GM19328 (cell line): ENCODE data around the gene ANGPT4.
"Not testable (repeated sequence)": the region's sequence is repeated elsewhere in the genome, so short reads cannot be mapped to it uniquely, and the experiment has no call there.

Experiments
- ATAC-seq: cut with Tn5 transposase; IDR thresholded peaks from one replicate; pipeline ENCODE4 v1.9.1; 2021; ENCODE audit warnings: mild to moderate bottlenecking, moderate library complexity; ENCODE audit not compliant: unreplicated experiment

The ANGPT4 gene

DNA sequence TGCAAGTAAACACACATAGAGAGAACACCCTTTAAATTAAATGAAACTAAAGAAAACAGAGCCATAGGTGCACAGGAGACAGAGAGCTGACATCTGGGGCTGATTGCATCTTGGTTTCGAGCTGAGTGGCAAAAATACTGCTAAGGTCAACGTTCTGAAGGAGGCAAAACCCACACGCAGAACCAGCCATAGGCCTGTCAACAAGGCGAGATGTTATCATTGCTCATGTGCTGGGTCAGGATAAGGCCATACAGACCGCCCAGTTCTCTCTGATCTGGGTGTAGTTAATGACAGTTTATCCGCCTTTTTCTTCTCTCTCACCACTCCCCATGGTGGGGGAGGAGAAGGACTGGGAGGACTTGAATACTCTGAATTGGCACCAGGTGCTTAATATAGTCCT, 87.1 kb downstream of the ANGPT4 start:
- ATAC-seq = no peak

DNA sequence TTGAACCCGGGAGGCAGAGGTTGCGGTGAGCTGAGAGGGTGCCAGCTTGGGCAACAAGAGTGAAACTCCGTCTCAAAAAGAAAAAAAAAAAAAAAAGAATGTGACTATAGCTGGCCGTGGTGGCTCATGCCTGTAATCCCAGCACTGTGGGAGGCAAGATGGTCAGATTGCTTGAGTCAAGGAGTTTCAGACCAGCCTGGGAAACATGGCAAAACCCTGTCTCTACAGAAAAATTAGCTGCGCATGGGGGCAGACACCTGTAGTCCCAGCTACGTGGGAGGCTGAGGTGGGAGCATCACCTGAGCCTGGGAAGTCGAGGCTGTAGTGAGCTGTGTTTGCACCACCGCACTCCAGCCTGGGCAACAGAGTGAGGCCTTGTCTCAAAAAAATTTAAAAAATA, 88.2 kb downstream of the ANGPT4 start:
- ATAC-seq = not testable (repeated sequence)

DNA sequence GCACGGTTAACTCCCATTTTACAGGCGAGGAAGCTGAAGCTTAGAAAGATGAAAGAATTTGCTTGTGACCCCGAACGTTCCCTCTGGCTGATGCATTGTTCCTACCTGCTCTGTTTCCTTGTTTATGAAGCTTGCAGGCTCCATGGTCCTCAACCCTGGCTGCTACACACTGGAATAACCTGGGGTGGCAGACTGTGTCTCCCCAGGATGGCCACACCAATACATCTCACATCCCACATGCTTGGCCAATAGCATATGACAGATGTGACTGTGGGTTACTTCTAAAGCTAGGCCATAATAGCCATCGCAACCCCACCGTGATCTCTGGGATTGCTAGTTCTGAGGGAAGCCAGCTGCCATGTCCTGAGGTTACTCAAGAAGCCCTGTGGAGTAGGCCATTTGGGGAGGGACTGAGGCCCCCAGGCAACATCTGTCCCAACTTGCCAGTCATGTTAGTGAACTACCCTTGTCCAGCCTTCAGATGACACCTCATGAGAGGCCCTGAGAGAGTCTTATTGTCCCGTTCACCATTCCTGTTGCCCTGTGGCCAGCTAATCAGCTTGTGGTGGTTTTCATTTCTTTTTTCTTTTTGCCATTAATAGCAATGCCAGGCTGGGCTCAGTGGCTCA, 89.3 kb downstream of the ANGPT4 start:
- ATAC-seq = no peak

DNA sequence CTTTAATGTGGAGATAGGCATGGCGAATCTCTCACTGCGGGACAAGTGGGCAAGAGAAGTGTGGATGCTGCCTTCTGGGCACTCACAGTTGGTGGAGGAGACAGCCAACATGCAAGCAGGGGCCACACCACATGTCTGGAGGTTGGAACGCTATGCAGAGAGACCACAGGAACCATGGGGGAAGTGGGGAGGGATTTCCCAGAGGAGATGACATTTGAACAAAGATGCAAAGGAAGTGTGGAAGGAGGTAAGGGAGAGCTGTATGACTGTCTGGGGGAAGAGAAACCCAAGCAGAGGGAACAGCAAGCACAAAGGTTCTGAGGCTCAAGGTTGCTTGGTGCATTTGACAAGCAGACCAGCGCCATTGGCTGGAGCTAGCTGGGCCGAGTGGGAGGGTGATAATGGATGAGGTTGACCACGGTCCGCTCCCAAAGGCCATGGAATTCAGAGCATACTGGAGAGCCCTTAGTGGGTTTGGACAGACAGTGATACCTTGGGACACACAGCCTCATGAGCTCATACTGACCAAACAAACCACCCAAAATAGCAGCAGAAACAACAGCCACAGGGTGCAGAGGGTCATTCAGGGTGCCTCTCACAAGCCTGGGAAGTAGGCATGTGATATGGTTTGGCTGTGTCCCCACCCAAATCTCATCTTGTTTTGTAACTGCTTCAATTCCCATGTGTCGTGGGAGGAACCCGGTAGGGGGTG, 90.3 kb downstream of the ANGPT4 start:
- no peak for ATAC-seq

DNA sequence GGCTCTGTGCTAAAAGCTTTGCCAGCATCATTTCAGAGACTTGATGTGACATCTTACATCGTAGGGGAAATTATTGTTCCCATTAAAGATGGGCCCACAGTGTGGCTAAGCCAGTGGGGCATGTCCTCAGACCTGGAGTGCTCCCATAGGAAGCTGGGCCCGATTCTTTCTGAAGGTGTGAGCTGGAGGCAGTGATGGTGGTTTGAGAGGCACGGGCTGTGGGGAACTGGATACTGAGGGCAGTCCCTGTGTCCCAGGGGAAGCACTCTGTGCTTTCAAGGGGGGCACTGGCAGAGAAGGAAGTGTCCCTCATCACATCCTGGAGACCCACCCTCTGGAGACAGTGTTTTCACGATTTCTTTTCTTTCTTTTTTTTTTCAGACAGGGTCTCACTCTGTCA, 91.2 kb downstream of the ANGPT4 start:
- ATAC-seq = no peak

DNA sequence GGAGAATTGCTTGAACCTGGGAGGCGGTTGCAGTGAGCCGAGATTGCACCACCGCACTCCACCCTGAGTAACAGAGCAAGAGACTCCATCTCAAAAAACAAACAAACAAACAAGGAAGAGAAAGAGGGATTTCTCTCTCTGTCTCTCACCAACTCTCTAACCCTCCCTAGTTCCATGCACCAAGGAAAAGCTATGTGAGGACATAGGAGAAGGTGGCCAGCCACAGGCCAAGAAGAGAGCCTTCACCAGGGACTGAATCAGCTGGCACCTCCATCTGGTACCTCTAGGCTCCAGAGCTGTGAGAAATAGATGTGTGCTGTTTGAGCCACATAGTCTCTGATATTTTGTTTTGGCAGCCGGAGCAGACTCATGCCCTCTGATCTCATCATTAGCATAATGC, 91.6 kb downstream of the ANGPT4 start:
- ATAC-seq = no peak

DNA sequence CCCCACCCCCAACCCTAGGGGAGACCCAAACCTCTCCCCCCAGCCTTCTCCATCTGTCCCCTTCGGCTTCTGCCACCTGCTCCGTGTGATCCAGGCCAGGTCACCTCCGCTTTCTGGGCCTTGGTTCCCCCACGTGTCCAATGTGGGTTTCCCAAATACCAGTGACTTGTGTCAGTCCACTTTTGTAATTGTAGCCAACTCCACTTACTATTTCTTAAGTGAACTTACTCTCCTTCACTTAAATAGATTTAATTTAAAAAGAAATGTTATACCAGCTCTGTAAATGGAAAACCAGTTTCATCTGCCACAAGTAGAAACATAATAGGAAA, 92.6 kb downstream of the ANGPT4 start:
- ATAC-seq = no peak

DNA sequence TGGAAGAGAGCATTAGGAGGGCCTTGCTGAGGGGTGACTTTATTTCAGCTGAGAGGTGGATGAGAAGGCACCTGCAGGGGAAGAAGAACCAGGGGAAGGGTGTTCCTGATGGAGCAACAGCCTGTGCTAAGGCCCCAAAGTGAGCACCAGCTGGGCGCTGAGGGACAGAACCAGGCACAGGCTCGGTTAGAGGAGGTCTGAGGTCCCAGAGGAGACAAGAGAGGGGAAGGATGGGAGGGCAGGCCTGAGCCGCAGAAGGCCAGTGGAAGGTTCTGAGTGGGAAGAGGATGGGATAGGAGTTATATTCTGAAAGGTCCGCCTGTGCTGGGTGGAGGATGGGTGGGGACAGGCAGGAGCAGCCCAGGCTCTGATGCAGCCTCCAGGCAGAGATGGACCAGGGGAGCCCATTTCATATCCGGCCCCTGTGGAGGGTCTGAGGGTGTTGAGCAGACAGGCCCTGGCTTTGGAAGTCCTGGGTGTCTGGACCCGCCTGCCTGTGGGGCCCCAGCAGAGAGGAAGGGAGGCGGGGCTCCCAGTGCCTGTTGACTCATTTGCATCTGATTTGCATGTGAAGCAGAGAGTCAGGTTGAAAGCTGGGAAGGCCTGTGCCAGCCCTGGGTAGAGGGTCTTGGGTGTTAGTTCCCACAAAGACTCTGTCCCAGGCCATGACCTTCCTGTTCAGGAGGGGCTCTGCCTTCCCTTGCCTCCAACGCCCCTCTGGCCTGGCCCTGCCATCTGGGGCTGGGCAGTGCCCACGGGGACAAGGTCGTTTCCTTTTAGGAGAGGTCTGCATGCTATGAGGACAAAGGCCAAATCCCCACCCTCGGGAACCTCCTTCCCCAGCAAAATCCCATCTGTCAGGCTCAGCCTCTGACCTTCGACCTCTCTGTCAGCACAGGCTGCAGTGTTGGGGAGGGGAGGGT, 93.2 kb downstream of the ANGPT4 start:
- ATAC-seq = no peak

DNA sequence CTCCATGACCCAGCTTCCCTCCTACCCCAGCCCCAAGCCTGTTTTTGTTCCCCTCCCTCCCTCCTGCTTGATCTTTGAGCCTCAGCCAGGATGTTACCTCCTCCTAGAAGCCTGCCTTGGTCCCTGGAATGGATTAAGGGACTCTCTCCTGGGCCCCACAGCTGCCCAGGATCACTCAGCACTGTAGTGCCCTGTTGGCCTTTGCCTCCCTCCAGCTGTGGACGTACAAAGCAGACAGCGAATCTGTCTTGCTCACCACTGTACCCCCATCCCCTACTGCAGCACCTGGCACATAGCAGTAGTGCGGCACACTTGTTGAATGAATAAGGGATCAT, 94.4 kb downstream of the ANGPT4 start:
- no peak for ATAC-seq

DNA sequence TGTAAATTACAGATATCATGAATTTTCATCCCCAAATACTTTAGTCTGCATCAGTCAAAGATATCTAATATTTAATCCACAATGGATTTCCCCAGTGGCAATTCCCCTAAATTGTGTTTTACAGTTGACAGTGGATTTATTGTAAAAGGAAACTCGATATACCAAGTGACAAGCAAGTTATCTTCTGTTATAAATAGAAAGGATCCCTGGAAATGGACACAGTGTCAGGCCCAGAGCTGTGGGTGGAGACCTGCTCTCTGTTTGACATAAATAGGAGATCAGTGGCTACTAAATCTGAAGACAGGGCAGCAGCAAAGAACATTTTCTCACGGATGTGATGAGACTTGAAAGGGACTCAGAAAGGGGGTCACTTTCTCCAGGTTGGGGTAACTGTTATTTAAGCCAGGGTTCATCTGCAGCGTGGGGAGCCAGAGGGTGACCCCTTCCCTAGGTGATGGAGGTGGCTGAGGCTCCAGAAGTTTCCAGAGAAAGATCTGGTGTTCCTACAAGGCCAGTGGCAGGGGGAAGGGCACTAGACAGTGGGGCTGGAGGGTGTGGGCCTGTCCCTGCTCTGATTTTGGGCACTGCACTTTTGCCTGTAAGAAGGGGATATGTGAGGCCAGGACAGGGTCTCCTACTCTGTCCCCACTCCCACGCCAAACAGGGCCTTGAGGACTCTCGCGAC, 94.9 kb downstream of the ANGPT4 start:
- ATAC-seq = no peak

DNA sequence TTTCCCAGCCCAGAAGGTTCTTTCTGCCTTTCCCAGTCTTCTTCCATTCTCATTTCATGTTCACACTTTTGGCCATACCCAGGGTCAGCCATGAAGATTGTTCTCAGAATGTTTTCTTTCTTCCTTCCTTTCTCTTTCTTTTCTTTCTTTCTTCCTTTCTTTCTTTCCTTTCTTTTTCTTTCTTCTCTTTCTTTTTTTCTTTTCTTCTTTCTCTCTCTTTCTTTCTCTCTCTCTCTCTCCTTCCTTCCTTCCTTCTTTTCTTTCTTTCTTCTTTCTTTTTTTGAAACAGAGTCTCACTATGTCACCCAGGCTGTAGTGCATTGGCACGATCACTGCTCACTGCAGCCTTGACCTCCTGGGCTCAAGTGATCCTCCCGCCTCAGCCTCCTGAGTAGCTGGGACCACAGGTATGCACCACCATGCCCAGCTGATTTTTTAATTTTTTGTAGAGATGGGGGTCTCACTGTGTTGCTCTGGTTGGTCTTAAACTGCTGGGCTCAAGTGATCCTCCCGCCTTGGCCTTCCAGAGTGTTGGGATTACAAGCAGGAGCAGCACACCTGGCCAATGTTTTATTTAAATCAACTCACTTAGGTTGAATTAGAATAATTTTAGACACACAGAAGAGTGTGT, 95.7 kb downstream of the ANGPT4 start:
- no peak for ATAC-seq
